ENCODE measurements around the gene COL28A1.

- TF ChIP-seq YY1 (tag by site-specific recombination; IDR thresholded peaks at IDR 0.05) (no peak), CTCF (tag by site-specific recombination; IDR thresholded peaks at IDR 0.05) (no peak), REST (tag by site-specific recombination; IDR thresholded peaks at IDR 0.05) (no peak), ZNF518A (tag by site-specific recombination; conservative IDR thresholded peaks at IDR 0.05; ENCODE audit: low read depth) (no peak), ZNF302 (tag by site-specific recombination; IDR thresholded peaks at IDR 0.05; ENCODE audit: low read depth) (no peak), ZNF423 (tag by site-specific recombination; IDR thresholded peaks at IDR 0.05) (no peak), SCRT2 (tag by site-specific recombination; IDR thresholded peaks at IDR 0.05) (no peak), PATZ1 (tag by site-specific recombination; IDR thresholded peaks at IDR 0.05) (no peak), ZNF362 (tag by site-specific recombination; IDR thresholded peaks at IDR 0.05) (no peak), HIC1 (tag by site-specific recombination; IDR thresholded peaks at IDR 0.05) (no peak), HOXA7 (CRISPR knock-in tag; IDR thresholded peaks at IDR 0.05; ENCODE audit: borderline replicate concordance) (no peak), ZNF398 (tag by site-specific recombination; IDR thresholded peaks at IDR 0.05) (no peak), MYNN (tag by site-specific recombination; IDR thresholded peaks at IDR 0.05; ENCODE audit: borderline replicate concordance) (no peak), KLF9 (tag by site-specific recombination; IDR thresholded peaks at IDR 0.05; ENCODE audit: low read depth) (no peak)
Measured at GRCh38 chr7:7375538-7375937, 160.1 kb downstream of the COL28A1 start.
